IPS-18a (cell line): Measurements from ENCODE around the gene PPP2R2D.

ENCODE experiments used
- H3K27ac ChIP-seq: one replicate; pipeline ENCODE4 v1.5.1; 2013; ENCODE audit warnings: low read length
- H3K27me3 ChIP-seq: one replicate; pipeline ENCODE4 v1.6.1; 2013; ENCODE audit warnings: mild to moderate bottlenecking, low read length; ENCODE audit not compliant: control insufficient read depth, insufficient read depth
- H3K36me3 ChIP-seq: one replicate; pipeline ENCODE4 v1.6.1; 2013; ENCODE audit warnings: low read depth, low read length; ENCODE audit not compliant: control insufficient read depth
- H3K4me1 ChIP-seq: one replicate; pipeline ENCODE4 v1.6.1; 2013; ENCODE audit warnings: low read depth, low read length; ENCODE audit not compliant: control insufficient read depth
- H3K4me3 ChIP-seq: one replicate; pipeline ENCODE4 v1.5.1; 2013; ENCODE audit warnings: low read length
- H3K9ac ChIP-seq: one replicate; pipeline ENCODE4 v1.6.1; 2013; ENCODE audit warnings: mild to moderate bottlenecking, low read length, moderate library complexity
- H3K9me3 ChIP-seq: one replicate; pipeline ENCODE4 v1.6.1; 2013; ENCODE audit warnings: low read depth, low read length; ENCODE audit not compliant: control insufficient read depth

Gene PPP2R2D

DNA sequence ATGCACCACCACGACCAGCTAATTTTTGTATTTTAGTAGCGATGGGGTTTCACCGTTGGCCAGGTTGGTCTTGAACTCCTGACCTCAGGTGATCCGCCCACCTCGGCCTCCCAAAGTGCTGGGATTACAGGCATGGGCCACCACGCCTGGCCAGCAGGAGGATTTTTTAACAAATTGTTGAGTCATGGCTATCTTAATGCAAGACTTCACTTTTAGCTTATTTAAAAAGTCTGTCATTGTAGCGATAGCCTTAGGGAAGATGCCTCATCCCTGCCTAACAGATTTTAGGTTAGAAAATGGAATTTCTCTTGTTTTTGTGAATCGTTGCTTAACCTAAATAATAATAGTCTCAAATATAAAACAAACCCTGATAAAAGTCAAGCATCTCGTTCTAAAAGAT is 35.5 kb downstream of the PPP2R2D start:
- Histone ChIP-seq H3K9me3 (no peaks in the 10 kb centered on the region), H3K36me3 (peaks cover 27% of the 10 kb centered on the region), H3K4me3 (no peak overlapping the region), H3K9ac (no peak overlapping the region), H3K27me3 (no peaks in the 10 kb centered on the region), H3K27ac (no peak overlapping the region), H3K4me1 (no peaks in the 10 kb centered on the region)

DNA sequence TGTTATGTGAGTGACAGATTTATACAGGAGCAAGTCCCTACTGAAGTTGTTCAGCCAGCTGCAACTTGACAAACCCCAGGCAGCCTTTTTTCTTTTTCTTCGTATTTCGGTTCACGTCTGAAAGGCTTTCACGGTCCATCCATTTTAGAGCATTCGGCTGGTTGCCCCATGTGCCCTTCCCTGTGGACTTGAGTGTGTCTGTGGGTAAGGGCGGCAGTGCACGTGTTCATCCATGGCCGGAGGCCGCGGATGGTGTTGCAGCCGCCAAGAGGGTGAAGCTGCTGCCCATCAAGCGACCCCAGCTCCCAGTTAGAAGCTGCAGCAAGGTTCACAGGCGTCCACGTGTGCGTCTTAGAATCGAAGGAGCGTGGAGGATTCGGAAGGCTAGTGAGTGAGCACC is 35.9 kb downstream of the PPP2R2D start:
- no peak overlapping the region for H3K9ac ChIP-seq

DNA sequence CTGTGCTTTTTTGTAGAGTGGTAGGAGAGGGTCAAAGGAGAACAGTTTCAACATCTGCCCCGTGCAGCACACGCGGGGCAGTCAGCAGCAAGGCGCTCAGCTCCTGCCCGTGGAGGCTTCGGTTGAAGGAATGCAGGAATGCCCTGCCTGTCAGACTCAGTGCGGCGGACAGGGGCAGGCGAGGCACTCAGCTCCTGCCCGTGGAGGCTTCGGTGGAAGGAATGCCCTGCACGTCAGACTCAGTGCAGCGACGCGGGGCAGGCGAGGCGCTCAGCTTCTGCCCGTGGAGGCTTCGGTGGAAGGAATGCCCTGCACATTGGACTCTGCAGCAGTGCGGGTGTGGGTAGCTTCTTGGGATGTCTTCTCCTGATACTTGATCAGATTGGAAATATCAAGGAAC is 37.0 kb downstream of the PPP2R2D start:
- Histone ChIP-seq H3K36me3 (peaks cover 33% of the 10 kb centered on the region), H3K4me1 (no peaks in the 10 kb centered on the region), H3K4me3 (no peak overlapping the region), H3K9me3 (no peaks in the 10 kb centered on the region), H3K9ac (no peak overlapping the region), H3K27me3 (no peaks in the 10 kb centered on the region), H3K27ac (no peak overlapping the region)

More for the DNA sequence above, 35.9 kb downstream of the PPP2R2D start:
- no peak overlapping the region for H3K27ac ChIP-seq
- H3K27me3 ChIP-seq, result no peaks in the 10 kb centered on the region
- no peak overlapping the region for H3K4me3 ChIP-seq
- peaks cover 31% of the 10 kb centered on the region for H3K36me3 ChIP-seq
- H3K4me1 ChIP-seq, result no peaks in the 10 kb centered on the region
- H3K9me3 ChIP-seq, result no peaks in the 10 kb centered on the region

DNA sequence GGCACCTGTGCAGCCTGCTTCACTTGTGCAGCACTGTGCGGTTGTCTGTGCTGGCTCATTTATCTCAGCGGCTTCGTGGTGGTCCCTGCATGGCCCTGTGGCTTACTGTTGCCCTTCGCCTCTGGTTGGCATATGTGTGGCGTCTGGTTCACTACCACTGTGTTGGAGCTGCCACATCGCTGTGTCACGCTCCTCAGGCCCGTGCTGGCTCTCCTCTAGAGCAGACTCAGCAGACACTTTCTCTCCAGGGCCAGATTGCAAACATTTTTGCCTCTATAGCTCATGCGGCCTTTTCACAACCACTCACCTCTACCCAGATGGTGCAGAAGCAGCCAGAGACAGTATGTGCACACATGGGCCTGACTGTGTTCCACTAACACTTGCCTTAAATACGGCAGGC is 37.9 kb downstream of the PPP2R2D start:
- H3K27ac ChIP-seq, result no peak overlapping the region

DNA sequence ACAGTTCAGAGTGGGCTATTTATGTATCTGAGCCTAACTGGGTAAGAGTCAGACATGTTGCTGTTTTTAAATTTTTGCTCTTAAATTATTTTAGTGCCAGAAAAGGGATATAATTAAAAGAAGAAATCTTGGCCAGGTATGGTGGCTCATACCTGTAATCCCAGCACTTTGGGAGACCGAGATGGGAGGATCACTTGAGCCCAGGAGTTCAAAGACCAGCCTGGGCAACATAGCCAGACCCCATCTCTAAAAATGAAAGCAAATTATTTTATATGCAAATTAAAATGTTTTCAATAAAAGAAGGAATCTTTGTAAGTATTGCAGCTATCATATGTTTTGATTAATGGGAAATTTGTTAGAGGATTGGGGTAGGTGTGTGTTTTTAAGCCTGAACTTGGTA is 41.6 kb downstream of the PPP2R2D start:
- H3K9me3 ChIP-seq, result no peaks in the 10 kb centered on the region
- H3K4me3 ChIP-seq, result no peak overlapping the region
- no peaks in the 10 kb centered on the region for H3K4me1 ChIP-seq
- no peaks in the 10 kb centered on the region for H3K27me3 ChIP-seq
- H3K9ac ChIP-seq, result no peak overlapping the region
- peaks cover 53% of the 10 kb centered on the region for H3K36me3 ChIP-seq
- no peak overlapping the region for H3K27ac ChIP-seq

More for the DNA sequence above, 37.9 kb downstream of the PPP2R2D start:
- H3K4me1 ChIP-seq, result no peaks in the 10 kb centered on the region
- H3K4me3 ChIP-seq, result no peak overlapping the region
- no peak overlapping the region for H3K9ac ChIP-seq
- H3K9me3 ChIP-seq, result no peaks in the 10 kb centered on the region
- H3K36me3 ChIP-seq, result peaks cover 33% of the 10 kb centered on the region
- H3K27me3 ChIP-seq, result no peaks in the 10 kb centered on the region

DNA sequence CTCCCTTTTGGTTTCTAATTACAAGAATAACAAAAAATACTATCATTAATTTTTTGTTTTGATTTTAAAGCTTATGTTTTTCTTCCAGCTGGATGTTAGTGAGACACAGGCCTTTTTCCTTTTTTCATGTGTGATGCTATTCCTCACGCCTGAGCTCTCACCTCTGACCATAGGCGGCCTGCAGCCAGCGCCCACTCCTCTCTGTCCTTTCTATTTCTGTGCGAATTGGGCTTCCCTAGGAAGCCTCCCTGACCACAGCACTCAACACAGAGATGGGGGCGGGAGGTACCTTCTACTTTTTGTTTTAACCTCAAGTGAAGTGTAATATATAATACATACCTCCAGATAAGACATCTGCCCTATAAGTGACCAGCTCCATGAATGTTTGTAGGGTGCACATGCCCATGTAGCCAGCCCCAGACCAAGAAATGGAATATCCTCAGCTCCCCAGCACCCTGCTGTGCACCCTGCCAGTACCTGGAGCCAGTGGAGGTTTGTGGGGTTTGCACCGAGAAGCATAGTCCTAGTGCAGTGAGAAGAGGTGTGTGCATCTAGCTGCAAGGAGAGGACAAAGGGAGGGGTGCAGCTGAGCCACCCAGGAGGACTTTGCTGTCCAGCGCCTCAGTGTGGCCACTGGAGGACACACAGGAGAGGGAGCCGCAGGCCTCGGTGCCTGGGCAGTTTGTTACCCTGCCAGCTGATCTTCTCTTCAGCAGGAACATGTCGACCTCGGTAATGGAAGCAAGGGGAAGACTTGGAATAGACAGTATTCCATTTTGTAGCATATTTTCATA is 42.4 kb downstream of the PPP2R2D start:
- no peaks in the 10 kb centered on the region for H3K9me3 ChIP-seq
- no peak overlapping the region for H3K4me3 ChIP-seq
- no peaks in the 10 kb centered on the region for H3K27me3 ChIP-seq
- H3K9ac ChIP-seq, result no peak overlapping the region
- no peak overlapping the region for H3K27ac ChIP-seq
- H3K4me1 ChIP-seq, result no peaks in the 10 kb centered on the region
- peaks cover 61% of the 10 kb centered on the region for H3K36me3 ChIP-seq

DNA sequence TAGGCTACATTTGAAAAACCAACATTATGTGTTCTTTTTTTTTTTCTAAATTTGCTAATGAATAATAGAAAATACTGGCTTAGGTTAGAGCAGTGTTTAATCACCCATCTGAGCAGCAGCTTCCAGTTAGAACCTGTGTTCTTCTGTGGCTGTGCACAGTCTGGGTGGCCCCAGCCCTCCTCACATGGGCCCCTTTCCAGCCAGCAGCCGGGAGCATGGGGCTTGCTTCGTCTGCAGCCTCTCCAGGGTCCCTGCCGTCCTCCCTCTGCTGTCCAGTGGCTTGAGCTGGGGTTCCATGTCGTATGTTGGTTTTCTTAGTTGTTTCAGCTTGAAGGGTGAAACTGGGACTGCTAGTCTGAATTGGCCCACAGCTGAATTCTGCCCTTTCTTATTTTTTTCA is 43.6 kb downstream of the PPP2R2D start:
- Histone ChIP-seq H3K27me3 (no peaks in the 10 kb centered on the region), H3K27ac (no peak overlapping the region), H3K9me3 (no peaks in the 10 kb centered on the region), H3K9ac (no peak overlapping the region), H3K36me3 (peaks cover 73% of the 10 kb centered on the region), H3K4me1 (no peaks in the 10 kb centered on the region), H3K4me3 (no peak overlapping the region)

DNA sequence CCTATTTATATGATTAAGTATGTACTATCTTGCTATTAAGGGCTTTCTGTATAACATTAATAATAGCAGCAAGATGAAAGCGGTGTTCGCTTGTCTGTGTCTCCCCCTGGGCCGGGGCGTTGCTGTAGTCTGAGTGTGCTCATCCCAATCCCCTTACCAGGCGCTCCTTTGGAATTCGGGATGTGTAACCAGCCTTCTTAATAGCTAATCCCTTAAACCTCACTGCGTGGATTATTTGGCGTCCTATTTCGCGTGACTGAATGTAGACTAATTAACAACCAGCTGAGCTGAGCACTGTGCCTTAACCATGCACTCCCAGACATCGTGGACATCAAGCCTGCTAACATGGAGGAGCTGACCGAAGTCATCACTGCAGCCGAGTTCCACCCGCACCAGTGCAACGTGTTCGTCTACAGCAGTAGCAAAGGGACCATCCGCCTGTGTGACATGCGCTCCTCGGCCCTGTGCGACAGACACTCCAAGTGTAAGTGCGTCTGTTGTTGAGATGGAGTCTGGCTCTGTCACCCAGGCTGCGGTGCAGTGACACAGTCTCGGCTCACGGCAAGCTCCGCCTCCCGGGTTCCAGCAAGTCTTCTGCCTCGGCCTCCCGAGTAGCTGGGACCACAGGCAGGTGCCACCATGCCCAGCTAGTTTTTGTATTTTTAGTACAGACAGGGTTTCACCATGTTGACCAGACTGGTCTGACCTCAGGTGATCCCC is 44.3 kb downstream of the PPP2R2D start:
- no peaks in the 10 kb centered on the region for H3K4me1 ChIP-seq
- H3K4me3 ChIP-seq, result no peak overlapping the region
- no peak overlapping the region for H3K27ac ChIP-seq
- no peaks in the 10 kb centered on the region for H3K27me3 ChIP-seq
- peaks cover 69% of the 10 kb centered on the region for H3K36me3 ChIP-seq
- no peaks in the 10 kb centered on the region for H3K9me3 ChIP-seq
- H3K9ac ChIP-seq, result no peak overlapping the region

DNA sequence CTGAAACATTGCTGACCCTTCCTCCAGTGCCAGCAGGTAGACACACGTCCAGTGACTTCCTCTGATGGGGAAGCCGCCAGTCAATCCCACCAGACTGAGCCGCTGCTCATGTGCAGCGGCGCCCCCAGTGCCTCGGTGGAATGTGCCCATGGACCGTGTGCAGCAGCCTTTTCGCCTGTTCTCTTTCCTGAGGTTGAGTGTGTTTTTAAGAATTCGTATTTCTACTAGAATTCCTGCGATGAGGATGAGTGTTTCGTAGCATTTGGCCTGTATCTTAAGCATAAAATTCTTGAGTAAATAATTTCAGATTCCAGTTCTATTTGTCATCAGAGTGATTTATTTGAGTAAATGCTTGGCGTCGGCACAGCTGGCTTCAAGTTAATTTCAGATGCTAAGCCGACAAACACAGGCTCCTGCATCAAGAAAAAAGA is 45.5 kb downstream of the PPP2R2D start:
- no peaks in the 10 kb centered on the region for H3K4me1 ChIP-seq
- H3K36me3 ChIP-seq, result peaks cover 67% of the 10 kb centered on the region
- H3K27me3 ChIP-seq, result no peaks in the 10 kb centered on the region
- no peak overlapping the region for H3K27ac ChIP-seq
- H3K9ac ChIP-seq, result no peak overlapping the region
- H3K4me3 ChIP-seq, result no peak overlapping the region
- no peaks in the 10 kb centered on the region for H3K9me3 ChIP-seq

DNA sequence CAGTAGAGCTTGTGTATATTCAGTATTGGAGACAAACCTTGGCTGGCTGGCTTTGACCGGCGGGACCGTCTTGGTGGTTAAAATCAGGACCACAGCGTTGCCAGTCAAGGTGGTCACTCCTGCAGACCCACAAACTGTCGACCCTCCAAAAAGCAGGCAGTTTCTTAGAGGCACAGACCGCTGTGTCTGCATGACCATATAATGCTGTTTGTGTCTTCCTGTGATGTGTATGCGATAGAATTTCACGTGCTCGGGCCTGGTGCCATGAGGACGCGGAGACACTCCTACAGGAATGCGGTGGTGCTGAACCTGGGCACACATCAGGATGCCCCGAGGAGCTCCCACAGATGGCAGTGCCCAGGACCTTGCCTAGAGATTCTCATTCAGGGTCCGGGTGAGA is 46.1 kb downstream of the PPP2R2D start:
- no peaks in the 10 kb centered on the region for H3K27me3 ChIP-seq
- no peaks in the 10 kb centered on the region for H3K4me1 ChIP-seq
- no peak overlapping the region for H3K9ac ChIP-seq
- H3K9me3 ChIP-seq, result no peaks in the 10 kb centered on the region
- no peak overlapping the region for H3K27ac ChIP-seq
- peaks cover 63% of the 10 kb centered on the region for H3K36me3 ChIP-seq
- H3K4me3 ChIP-seq, result no peak overlapping the region

DNA sequence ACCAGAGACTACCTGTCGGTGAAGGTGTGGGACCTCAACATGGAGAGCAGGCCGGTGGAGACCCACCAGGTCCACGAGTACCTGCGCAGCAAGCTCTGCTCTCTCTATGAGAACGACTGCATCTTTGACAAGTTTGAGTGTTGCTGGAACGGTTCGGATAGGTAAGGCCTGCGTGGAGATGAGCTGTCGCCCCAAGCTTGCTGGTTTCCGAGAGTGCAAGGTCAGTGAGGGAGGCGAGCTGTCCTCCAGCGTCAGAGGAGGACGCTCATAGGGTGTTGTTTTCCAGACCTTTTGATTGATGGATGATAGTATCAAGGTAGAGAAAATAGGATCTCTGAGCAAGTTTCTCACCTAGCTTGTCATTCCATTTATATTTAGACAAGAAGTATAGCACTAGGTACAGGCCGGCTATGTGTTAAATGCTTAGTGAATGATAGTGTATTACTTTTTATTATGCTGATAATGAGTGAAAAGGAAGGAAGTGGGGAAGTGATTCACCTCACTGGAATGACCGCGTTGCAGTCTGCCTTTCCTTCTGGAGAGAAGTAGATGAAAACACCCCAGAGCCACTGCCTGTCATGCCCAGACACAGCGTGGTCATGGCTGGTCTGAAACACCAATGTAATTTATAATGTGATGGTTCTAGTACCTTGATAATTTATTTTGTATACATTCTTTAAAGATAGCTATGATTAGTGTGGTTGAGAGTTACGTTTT is 47.0 kb downstream of the PPP2R2D start:
- Histone ChIP-seq H3K9me3 (no peaks in the 10 kb centered on the region), H3K4me3 (no peak overlapping the region), H3K27ac (no peak overlapping the region), H3K4me1 (no peaks in the 10 kb centered on the region), H3K9ac (no peak overlapping the region), H3K36me3 (peaks cover 63% of the 10 kb centered on the region), H3K27me3 (no peaks in the 10 kb centered on the region)
